MM.1S (cell line): ENCODE results near the gene YIF1A.

Experiments
- DNase-seq: peaks from one replicate; pipeline ENCODE4 v3.0.0-alpha.2; 2015
- H2AFZ ChIP-seq: fragments of 300-600 bp; sonication (generic); 2 replicates; pipeline ENCODE4 v1.6.0; 2016; ENCODE audit warnings: antibody characterized with exemption, low read length
- H3F3A ChIP-seq: fragments of 300-600 bp; sonication (generic); 2 replicates; pipeline ENCODE4 v1.6.1; 2016; ENCODE audit warnings: mild to moderate bottlenecking, antibody characterized with exemption, low read length, moderate library complexity, mixed read lengths; ENCODE audit not compliant: insufficient read depth
- H3K27ac ChIP-seq: fragments of 300-600 bp; sonication (generic); 2 replicates; pipeline ENCODE4 v1.5.1; 2016; ENCODE audit warnings: mild to moderate bottlenecking, low read length
- H3K27me3 ChIP-seq: fragments of 300-600 bp; sonication (generic); replicated peaks from 2 replicates; pipeline ENCODE4 v1.6.0; 2016; ENCODE audit warnings: low read length; ENCODE audit not compliant: insufficient read depth
- H3K36me3 ChIP-seq: fragments of 300-600 bp; sonication (generic); replicated peaks from 2 replicates; pipeline ENCODE4 v1.6.1; 2016; ENCODE audit warnings: mild to moderate bottlenecking, low read length, mixed read lengths; ENCODE audit not compliant: insufficient read depth
- H3K4me1 ChIP-seq: fragments of 300-600 bp; sonication (generic); 2 replicates; pipeline ENCODE4 v1.6.1; 2016; ENCODE audit warnings: low read length, mixed read lengths
- H3K4me2 ChIP-seq: fragments of 300-600 bp; sonication (generic); 2 replicates; pipeline ENCODE4 v1.6.0; 2016; ENCODE audit warnings: low read depth, low read length
- H3K4me3 ChIP-seq: fragments of 300-600 bp; sonication (generic); 2 replicates; pipeline ENCODE4 v1.5.1; 2016; ENCODE audit warnings: low read length, mixed read lengths
- H3K79me2 ChIP-seq: fragments of 300-600 bp; sonication (generic); 2 replicates; pipeline ENCODE4 v1.6.1; 2016; ENCODE audit warnings: mixed run types, low read length, mixed read lengths
- H3K9ac ChIP-seq: fragments of 300-600 bp; sonication (generic); 2 replicates; pipeline ENCODE4 v1.6.1; 2016; ENCODE audit warnings: low read length, mixed read lengths
- H3K9me2 ChIP-seq: fragments of 300-600 bp; sonication (generic); replicated peaks from 2 replicates; pipeline ENCODE4 v1.6.1; 2016; ENCODE audit warnings: mild to moderate bottlenecking, low read length, mixed read lengths; ENCODE audit not compliant: insufficient read depth
- H3K9me3 ChIP-seq: fragments of 300-600 bp; sonication (generic); replicated peaks from 2 replicates; pipeline ENCODE4 v1.6.1; 2016; ENCODE audit warnings: mild to moderate bottlenecking, low read length, mixed read lengths; ENCODE audit not compliant: insufficient read depth
- H4K20me1 ChIP-seq: fragments of 300-600 bp; sonication (generic); 2 replicates; pipeline ENCODE4 v1.6.1; 2016; ENCODE audit warnings: mild to moderate bottlenecking, low read length, moderate library complexity, mixed read lengths; ENCODE audit not compliant: insufficient read depth
- CTCF ChIP-seq: fragments of 300-600 bp; sonication (generic); IDR thresholded peaks from 2 replicates; pipeline ENCODE4 v1.5.1; 2016; ENCODE audit warnings: antibody characterized with exemption, low read length, mixed read lengths
- EZH2 ChIP-seq: fragments of 300-600 bp; sonication (generic); optimal IDR thresholded peaks from 2 replicates; pipeline ENCODE3; 2017; ENCODE audit warnings: low read depth, mild to moderate bottlenecking, antibody characterized with exemption, low read length, mixed read lengths
- EZH2phosphoT487 ChIP-seq: fragments of 300-600 bp; sonication (generic); IDR thresholded peaks from 2 replicates; pipeline ENCODE4 v1.6.1; 2018; ENCODE audit warnings: antibody characterized with exemption, low read length

The YIF1A gene

GRCh38 chr11:66293352-66293751, 4.4 kb upstream of the YIF1A start:
- H2AFZ ChIP-seq, result no peak overlapping the region

GRCh38 chr11:66292543-66293332, 3.8 kb upstream of the YIF1A start:
- Histone ChIP-seq H3K9ac (no peak overlapping the region), H3K9me3 (no peaks in the 10 kb centered on the region), H3K27ac (no peak overlapping the region), H3K4me1 (peaks cover 12% of the 10 kb centered on the region), H4K20me1 (no peaks in the 10 kb centered on the region), H3K79me2 (peaks cover 10% of the 10 kb centered on the region), H3K9me2 (no peaks in the 10 kb centered on the region), H3K4me2 (no peak overlapping the region), H3F3A (peaks cover 7% of the 10 kb centered on the region), H3K36me3 (no peaks in the 10 kb centered on the region), H3K27me3 (peaks cover 59% of the 10 kb centered on the region), H2AFZ (no peak overlapping the region), H3K4me3 (no peak overlapping the region)
- TF ChIP-seq EZH2phosphoT487 (no peak), CTCF (no peak), EZH2 (no peak)
- no peak for DNase-seq

More at GRCh38 chr11:66293352-66293751, 4.4 kb upstream of the YIF1A start:
- Histone ChIP-seq H3K27me3 (peaks cover 64% of the 10 kb centered on the region), H4K20me1 (no peaks in the 10 kb centered on the region), H3K79me2 (peaks cover 4% of the 10 kb centered on the region), H3K9ac (no peak overlapping the region), H3K27ac (no peak overlapping the region), H3K4me1 (peaks cover 7% of the 10 kb centered on the region), H3K9me2 (no peaks in the 10 kb centered on the region), H3K4me3 (no peak overlapping the region), H3F3A (peaks cover 7% of the 10 kb centered on the region), H3K9me3 (no peaks in the 10 kb centered on the region), H3K4me2 (no peak overlapping the region), H3K36me3 (no peaks in the 10 kb centered on the region)
- no peak for DNase-seq
- TF ChIP-seq CTCF, result no peak
- TF ChIP-seq EZH2, result no peak
- no peak for TF ChIP-seq EZH2phosphoT487

GRCh38 chr11:66291706-66292542, 3.0 kb upstream of the YIF1A start, which contains the start of gene TMEM151A:
Gene TMEM151A, plus strand, starts transcription at chr11:66291894. Its CDS starts 120 bp downstream, at chr11:66292014.
- DNase-seq, result no peak
- Histone ChIP-seq H3K4me3 (no peak within 1 kb of the TSS), H3K4me2 (peak within 1 kb of the TSS; percentile 12; the same call in 1 of the 2 replicates), H3K27ac (no peak within 1 kb of the TSS), H3K36me3 (no peaks in the 10 kb centered on the region), H2AFZ (no peak within 1 kb of the TSS), H3F3A (peaks cover 7% of the 10 kb centered on the region), H3K9ac (no peak within 1 kb of the TSS), H3K79me2 (peaks cover 13% of the 10 kb centered on the region), H4K20me1 (no peaks in the 10 kb centered on the region), H3K9me2 (no peaks in the 10 kb centered on the region), H3K27me3 (peaks cover 51% of the 10 kb centered on the region), H3K4me1 (peaks cover 15% of the 10 kb centered on the region), H3K9me3 (no peaks in the 10 kb centered on the region)
- no peak for TF ChIP-seq EZH2phosphoT487
